ENCODE data around the gene CAVIN2.

- TF ChIP-seq CTCF (conservative IDR thresholded peaks at IDR 0.05; ENCODE audit: low read length) (no peak), EZH2phosphoT487 (IDR thresholded peaks at IDR 0.05; ENCODE audit: borderline replicate concordance, low read depth, low read length) (no peak)
Observed at GRCh38 chr2:191845248-191845715, 1.6 kb downstream of the CAVIN2 start.

All from OCI-LY7 (cell line).